IPS-15b (cell line): ENCODE measurements around the gene IQSEC3.
A peak's percentile ranks its signal among the peaks of the same experiment; 100 is the strongest.

Source experiments
- H3K27me3 ChIP-seq: one replicate; pipeline ENCODE4 v1.6.1; 2013; ENCODE audit warnings: low read length; ENCODE audit not compliant: control insufficient read depth, insufficient read depth
- H3K36me3 ChIP-seq: one replicate; pipeline ENCODE4 v1.6.1; 2013; ENCODE audit warnings: low read length; ENCODE audit not compliant: control insufficient read depth, insufficient read depth
- H3K4me1 ChIP-seq: one replicate; pipeline ENCODE4 v1.6.1; 2013; ENCODE audit warnings: mild to moderate bottlenecking, low read length; ENCODE audit not compliant: control insufficient read depth, insufficient read depth
- H3K4me3 ChIP-seq: one replicate; pipeline ENCODE4 v1.5.1; 2013; ENCODE audit warnings: low read depth, low read length
- H3K9ac ChIP-seq: one replicate; pipeline ENCODE4 v1.6.1; 2013; ENCODE audit warnings: low read depth, mild to moderate bottlenecking, low read length
- H3K9me3 ChIP-seq: one replicate; pipeline ENCODE4 v1.6.1; 2013; ENCODE audit warnings: mild to moderate bottlenecking, low read length; ENCODE audit not compliant: control insufficient read depth, insufficient read depth

Gene IQSEC3

DNA sequence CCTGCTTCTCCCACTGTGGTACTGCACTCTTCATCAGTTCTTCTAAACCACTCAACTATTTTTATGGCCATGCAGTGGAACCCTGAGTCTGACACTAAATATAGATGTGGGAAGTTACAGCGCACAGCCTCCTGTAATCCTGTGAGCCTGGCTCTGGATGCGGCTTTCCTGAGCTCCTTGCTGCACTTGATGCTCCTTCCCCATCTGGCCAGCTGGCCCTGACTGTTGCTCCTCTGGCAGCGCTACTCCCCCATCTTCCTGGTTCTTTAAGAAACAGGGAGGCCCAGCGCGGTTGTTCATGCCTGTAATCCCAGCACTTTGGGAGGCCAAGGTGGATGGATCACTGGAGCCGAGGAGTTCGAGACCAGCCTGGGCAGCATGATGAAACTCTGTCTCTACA, 24.6 kb downstream of the IQSEC3 start:
- Histone ChIP-seq H3K9ac (no peak overlapping the region), H3K9me3 (peaks cover 5% of the 10 kb centered on the region), H3K4me1 (no peaks in the 10 kb centered on the region), H3K36me3 (no peaks in the 10 kb centered on the region), H3K27me3 (peaks cover 2% of the 10 kb centered on the region), H3K4me3 (no peak overlapping the region)

DNA sequence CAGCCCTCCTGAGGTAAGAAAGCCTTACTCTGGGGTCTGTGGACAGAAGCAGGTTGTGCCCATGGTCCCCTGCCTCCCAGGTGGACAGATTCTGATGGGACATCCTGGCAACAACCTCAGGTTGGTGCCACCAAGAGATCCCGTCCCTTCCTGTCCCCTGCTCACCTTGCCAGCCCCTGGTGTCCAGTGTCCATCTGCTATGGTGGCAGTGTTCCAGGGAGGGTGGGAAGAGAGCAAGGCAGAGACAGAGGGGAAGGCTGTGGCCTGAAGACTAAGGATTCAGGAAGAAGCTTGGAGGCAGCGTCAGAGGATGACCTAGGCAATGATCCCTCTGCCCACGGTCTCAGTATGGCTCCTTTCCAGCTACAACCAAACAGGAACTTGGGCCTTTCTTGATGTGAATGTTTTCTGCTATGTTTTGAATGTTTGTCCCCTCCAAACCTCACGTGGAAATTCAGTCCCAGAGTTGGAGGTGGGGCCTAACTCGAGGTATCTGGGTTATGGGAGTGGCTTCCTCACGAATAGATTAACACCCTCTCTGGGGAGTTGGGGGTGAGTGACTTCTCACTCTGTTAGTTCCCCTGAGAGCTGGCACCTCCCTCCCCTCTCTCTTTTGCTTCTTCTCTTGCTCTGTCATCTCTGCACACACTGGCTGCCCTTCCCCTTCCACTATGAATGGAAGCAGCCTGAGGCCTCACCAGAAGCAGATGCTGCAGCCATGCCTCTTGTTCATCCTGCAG, 26.9 kb downstream of the IQSEC3 start:
- Histone ChIP-seq H3K9me3 (peaks cover 5% of the 10 kb centered on the region), H3K27me3 (peaks cover 5% of the 10 kb centered on the region)

DNA sequence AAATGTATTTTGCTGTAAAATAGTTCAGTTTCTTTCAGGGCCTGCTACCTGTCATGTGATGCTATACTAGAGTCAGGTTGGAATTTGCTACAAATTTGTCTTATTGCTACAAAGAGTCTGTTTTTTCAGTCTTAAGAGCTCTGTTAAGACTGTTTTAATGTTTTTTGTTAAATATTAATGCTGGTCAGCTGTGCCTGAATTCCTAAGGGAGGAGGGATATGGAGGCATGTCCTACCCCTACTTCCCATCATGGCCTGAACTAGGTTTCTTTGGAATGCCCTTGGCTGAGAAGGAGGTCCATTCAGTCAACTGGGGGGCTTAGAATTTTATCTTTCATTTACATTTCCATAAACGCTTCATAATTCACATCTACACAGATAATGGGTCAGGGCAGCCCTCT, 30.0 kb downstream of the IQSEC3 start:
- peaks cover 19% of the 10 kb centered on the region for H3K27me3 ChIP-seq
- peaks cover 5% of the 10 kb centered on the region for H3K4me1 ChIP-seq
- no peak overlapping the region for H3K9ac ChIP-seq
- no peaks in the 10 kb centered on the region for H3K36me3 ChIP-seq
- no peak overlapping the region for H3K4me3 ChIP-seq
- no peaks in the 10 kb centered on the region for H3K9me3 ChIP-seq

More for the DNA sequence above, 26.9 kb downstream of the IQSEC3 start:
- Histone ChIP-seq H3K4me3 (no peak overlapping the region), H3K4me1 (peaks cover under 1% of the 10 kb centered on the region), H3K36me3 (no peaks in the 10 kb centered on the region), H3K9ac (no peak overlapping the region)

DNA sequence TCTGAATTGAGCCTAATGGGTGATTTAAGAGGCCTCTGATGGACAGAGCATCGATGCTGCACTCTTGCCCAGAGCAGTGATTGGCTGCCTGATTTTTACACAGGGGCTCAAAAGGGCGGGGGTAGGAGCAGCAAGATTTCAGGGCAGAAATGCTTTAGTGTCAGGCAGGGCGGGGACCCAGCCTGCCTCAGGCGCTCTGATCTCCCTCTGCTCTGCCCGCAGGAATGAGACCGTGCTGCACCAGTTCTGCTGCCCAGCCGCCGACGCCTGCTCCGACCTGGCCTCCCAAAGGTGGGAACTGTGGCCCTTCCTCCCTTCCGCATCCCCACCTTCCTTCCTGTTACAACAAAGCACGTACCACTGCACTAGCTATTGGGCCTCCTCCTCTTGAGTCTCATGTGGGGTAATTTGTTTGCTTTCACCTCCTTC, 32.4 kb downstream of the IQSEC3 start:
- Histone ChIP-seq H3K27me3 (peaks cover 19% of the 10 kb centered on the region), H3K4me3 (peak overlapping the region; percentile 48), H3K4me1 (peaks cover 12% of the 10 kb centered on the region), H3K9ac (no peak overlapping the region), H3K36me3 (no peaks in the 10 kb centered on the region), H3K9me3 (no peaks in the 10 kb centered on the region)

DNA sequence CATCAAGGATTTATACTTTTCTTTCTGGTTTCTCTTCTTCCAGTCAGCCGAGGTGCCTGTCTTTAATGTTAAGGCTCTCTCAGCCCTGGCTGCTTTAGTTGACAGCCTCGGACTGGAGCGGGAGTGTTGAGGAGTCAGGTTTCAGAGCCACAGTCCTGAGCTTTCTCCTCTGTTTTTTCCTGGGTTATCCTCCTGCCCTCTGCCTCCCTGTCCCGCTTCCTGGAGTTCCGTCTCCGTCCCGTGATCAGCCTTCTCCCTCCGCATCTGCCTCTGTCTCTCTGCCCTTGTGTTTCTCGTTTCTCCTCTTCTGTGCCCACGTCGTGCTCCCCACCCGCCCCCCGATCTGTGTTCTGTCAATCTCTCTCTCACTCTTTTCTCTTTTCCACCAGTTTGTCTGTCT, 33.0 kb downstream of the IQSEC3 start:
- H3K9me3 ChIP-seq, result no peaks in the 10 kb centered on the region
- peaks cover 13% of the 10 kb centered on the region for H3K4me1 ChIP-seq
- H3K27me3 ChIP-seq, result peaks cover 19% of the 10 kb centered on the region
- peak overlapping the region; percentile 48 for H3K4me3 ChIP-seq
- no peak overlapping the region for H3K9ac ChIP-seq
- H3K36me3 ChIP-seq, result no peaks in the 10 kb centered on the region

DNA sequence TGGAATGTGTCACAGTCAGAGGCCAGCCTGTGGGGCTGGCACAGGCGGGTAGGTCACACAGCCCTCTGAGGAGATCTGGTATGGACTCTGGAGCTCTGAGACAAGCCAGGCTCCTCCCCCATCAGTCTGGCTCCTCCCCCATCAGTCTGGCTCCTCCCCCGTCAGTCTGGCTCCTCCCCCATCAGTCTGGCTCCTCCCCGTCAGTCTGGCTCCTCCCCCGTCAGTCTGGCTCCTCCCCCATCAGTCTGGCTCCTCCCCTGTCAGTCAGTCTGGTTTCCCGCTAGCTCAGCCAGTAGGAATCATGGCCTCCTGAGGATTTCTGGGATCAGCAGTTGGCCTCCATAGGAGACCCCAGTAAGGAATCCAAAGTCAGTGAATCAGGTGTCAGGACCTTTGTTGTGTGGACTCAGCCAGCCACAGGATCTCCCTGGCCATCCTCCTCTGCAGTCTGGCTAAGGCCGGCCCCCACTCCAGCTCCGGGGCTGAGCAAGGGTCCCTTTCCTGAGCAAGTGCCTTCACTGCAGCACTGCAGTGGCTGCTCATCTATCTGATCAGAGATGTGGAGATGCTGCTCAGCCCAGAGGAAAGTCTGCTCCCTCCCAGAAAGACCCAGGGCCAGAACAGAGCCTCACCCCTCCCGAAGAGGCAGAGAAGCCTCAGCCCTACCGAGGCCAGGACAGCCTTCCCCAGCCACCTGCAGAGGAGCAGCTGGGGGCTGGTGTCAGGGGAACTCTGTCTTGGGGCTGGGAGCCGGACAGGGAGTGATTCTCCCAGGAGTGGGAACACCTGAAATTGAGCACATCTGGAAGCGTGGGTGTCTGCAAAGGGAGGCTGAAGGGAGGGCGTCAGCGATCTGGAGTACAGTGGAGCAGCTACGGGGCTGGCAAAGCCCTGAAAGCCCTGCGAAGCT, 35.7 kb downstream of the IQSEC3 start:
- Histone ChIP-seq H3K4me3 (peak overlapping the region; percentile 53), H3K27me3 (peaks cover 24% of the 10 kb centered on the region), H3K9ac (no peak overlapping the region), H3K9me3 (no peaks in the 10 kb centered on the region), H3K4me1 (peaks cover 13% of the 10 kb centered on the region), H3K36me3 (no peaks in the 10 kb centered on the region)

DNA sequence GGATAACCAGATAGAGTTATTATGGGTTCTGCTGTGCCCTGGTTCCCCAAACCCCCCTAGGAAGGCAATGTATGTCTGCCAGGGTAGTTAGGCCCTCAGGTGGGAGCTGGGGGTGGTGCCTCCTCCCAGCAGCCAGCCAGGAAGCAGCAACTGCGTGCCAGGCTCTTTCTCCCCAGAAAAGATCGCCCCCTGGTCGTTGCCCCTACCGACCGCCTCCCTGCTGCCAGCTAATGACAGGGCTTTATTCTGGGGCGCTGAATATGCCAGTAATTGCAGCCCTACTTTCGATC, 36.3 kb downstream of the IQSEC3 start:
- Histone ChIP-seq H3K9ac (no peak overlapping the region), H3K27me3 (peaks cover 22% of the 10 kb centered on the region), H3K9me3 (no peaks in the 10 kb centered on the region), H3K36me3 (no peaks in the 10 kb centered on the region), H3K4me1 (peaks cover 13% of the 10 kb centered on the region), H3K4me3 (peak overlapping the region; percentile 53)

DNA sequence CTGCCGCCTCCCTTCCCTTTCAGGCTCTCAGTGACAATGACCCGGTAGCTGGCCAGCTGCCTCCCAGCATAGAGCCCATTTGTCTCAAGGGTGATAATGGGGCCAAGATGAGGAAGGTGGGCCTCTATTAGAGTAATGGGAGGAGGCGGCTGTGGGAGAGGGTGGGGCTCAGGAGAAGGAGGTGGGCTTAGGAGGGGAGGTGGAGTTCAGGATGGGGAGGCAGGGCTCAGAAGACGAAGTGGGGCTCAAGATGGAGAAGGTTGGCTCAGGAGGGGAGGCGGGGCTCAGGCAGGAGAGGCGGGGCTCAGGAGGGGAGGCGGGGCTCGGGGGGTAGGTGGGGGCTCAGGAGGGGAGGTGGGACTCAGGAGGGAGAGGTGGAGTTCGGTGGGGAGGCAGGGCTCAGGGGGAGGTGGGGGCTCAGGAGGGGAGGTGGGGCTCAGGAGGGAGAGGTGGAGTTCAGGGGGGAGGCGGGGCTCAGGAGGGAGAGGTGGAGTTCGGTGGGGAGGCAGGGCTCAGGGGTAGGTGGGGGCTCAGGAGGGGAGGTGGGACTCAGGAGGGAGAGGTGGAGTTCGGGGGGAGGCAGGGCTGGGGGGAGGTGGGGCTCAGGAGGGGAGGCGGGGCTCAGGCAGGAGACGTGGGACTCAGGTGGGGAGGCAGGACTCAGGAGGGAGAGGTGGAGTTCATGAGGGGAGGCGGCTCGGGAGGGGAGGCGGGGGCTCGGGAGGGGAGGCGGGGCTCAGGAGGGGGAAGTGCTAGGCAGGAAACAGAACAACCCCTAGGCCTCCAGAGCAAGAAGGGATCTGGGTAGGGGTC, 36.8 kb downstream of the IQSEC3 start:
- Histone ChIP-seq H3K4me3 (peak overlapping the region; percentile 53), H3K36me3 (no peaks in the 10 kb centered on the region), H3K27me3 (peaks cover 22% of the 10 kb centered on the region), H3K9ac (no peak overlapping the region), H3K4me1 (peaks cover 13% of the 10 kb centered on the region), H3K9me3 (no peaks in the 10 kb centered on the region)

DNA sequence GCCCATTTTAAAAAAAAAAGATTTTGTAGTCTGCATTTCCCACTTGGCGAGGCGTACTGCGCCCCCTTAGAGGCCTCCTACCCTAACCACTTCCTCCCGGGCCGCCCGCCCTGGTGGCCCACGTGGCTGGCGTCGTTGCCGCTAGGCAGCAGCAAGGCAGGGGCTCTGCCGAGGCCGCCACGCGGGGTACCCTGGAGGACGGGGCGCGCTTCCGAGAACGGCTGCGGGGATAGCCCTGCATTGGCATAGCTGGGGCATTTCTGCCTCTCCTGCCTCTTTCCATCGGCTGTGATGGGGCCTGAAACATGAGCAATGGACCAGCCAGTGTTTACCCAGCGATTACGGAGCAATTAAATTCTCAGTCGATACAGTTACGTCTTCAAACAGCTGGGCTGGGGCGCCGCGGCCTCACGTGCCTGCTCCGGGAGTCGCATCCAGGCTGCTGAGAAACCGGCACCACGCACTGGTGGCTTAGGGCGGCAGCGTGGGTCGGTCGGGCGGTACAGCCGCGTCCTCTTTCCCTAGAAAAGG, 38.0 kb downstream of the IQSEC3 start:
- no peaks in the 10 kb centered on the region for H3K9me3 ChIP-seq
- H3K4me1 ChIP-seq, result peaks cover 11% of the 10 kb centered on the region
- H3K36me3 ChIP-seq, result no peaks in the 10 kb centered on the region
- H3K4me3 ChIP-seq, result no peak overlapping the region
- no peak overlapping the region for H3K9ac ChIP-seq
- peaks cover 16% of the 10 kb centered on the region for H3K27me3 ChIP-seq

DNA sequence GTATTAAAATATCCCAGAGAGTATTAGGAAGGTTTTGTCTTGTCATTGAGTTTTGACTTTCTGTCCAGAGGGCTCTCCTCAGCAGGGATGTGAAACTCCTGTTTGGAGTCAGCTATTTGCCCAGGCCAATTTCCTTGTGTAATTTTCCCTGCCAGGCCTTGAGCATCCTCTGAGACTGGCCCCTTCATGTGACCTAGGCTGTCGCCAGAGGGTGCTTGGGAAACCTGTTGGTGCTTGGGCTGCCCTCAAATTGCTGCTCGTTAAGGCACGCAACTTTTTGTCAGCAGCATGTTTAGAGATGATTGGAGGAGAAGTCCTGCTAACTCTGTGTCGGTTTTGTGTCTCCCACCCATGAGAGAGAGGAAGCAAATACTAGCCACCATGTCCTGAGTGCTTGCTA, 39.1 kb downstream of the IQSEC3 start:
- Histone ChIP-seq H3K27me3 (peaks cover 7% of the 10 kb centered on the region), H3K4me3 (no peak overlapping the region), H3K9ac (no peak overlapping the region), H3K4me1 (peaks cover 18% of the 10 kb centered on the region), H3K9me3 (no peaks in the 10 kb centered on the region), H3K36me3 (no peaks in the 10 kb centered on the region)

DNA sequence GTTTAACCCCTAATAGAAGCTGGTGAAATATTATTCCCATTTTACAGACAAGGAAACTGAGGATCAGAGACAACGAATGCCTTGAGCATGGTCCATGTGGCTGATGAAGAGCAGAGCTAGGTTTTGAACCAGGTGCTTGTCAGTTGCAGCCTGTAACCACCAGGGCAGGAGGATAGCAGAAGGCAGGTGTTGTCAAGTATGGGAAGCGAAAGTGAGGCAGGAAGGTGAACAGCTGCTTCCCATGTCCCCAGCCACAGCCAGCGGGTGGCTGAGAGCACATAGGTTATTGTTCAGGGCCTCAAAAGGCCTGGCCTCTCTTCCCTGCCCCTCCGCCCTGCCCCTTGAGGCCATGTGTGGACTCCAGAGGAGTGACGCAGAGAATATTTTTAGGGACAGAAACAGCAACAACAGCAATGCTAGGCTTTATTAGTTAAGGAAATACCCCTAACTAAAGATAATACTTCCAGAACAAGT, 39.6 kb downstream of the IQSEC3 start:
- peaks cover 18% of the 10 kb centered on the region for H3K4me1 ChIP-seq
- H3K36me3 ChIP-seq, result no peaks in the 10 kb centered on the region
- H3K4me3 ChIP-seq, result no peak overlapping the region
- peaks cover 5% of the 10 kb centered on the region for H3K27me3 ChIP-seq
- H3K9ac ChIP-seq, result no peak overlapping the region
- H3K9me3 ChIP-seq, result no peaks in the 10 kb centered on the region
